Transverse colon (tissue), 4 donors: ENCODE results near the gene STBD1.

ENCODE experiments used
- POLR2AphosphoS5 ChIP-seq, 3 donors: sonication (generic); formaldehyde crosslinking; IDR thresholded peaks; one replicate each; pipeline ENCODE4 v1.6.1; 2016; ENCODE audit warnings: antibody characterized with exemption in 3 of 3
- TF ChIP-seq, protein P1 (sequence below), 5 experiments: fragments of 200-600 bp in 3 of 5; fragments of 450-650 bp in 2 of 5; sonication (generic) in 3 of 5; IDR thresholded peaks; 1 replicate in 2 of 5; 2 replicates in 3 of 5; pipeline ENCODE4 v1.5.1; 2016 to 2017; ENCODE audit warnings: antibody characterized with exemption in 5 of 5, inconsistent platforms in 3 of 5, mild to moderate bottlenecking in 2 of 5, moderate library complexity in 1 of 5

DNA sequence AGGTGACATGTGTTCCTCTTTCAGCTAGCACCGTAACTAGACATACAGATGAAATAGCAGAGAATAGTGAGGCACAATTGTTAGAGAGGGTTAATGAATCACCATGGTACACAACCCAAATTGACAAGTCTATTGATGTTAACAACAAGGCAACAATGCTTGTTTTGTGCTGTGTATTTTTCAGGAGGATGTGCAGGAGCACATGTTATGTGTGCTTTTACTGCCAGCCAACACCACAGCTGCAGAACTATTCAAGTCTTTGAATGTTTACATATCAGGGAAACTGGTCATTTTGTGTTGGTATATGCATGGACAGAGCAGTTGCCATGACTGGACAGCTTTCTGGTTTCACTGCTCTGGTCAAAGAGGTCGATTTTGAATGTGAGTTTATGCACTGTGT is 32.8 kb downstream of the STBD1 start:
- TF ChIP-seq, protein P1, sequence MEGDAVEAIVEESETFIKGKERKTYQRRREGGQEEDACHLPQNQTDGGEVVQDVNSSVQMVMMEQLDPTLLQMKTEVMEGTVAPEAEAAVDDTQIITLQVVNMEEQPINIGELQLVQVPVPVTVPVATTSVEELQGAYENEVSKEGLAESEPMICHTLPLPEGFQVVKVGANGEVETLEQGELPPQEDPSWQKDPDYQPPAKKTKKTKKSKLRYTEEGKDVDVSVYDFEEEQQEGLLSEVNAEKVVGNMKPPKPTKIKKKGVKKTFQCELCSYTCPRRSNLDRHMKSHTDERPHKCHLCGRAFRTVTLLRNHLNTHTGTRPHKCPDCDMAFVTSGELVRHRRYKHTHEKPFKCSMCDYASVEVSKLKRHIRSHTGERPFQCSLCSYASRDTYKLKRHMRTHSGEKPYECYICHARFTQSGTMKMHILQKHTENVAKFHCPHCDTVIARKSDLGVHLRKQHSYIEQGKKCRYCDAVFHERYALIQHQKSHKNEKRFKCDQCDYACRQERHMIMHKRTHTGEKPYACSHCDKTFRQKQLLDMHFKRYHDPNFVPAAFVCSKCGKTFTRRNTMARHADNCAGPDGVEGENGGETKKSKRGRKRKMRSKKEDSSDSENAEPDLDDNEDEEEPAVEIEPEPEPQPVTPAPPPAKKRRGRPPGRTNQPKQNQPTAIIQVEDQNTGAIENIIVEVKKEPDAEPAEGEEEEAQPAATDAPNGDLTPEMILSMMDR (IDR thresholded peaks at IDR 0.05), result no peak
- no peak for TF ChIP-seq POLR2AphosphoS5 (IDR thresholded peaks at IDR 0.05)
